ENCODE results near the gene RASA3. TPM values are rescaled to one million over a fixed set of nuclear protein-coding genes. Genes with fewer than 3 reads are reported as not detected.

Gene RASA3
- total RNA-seq, 1 donor from 2014 or later: 2.9 TPM

DNA sequence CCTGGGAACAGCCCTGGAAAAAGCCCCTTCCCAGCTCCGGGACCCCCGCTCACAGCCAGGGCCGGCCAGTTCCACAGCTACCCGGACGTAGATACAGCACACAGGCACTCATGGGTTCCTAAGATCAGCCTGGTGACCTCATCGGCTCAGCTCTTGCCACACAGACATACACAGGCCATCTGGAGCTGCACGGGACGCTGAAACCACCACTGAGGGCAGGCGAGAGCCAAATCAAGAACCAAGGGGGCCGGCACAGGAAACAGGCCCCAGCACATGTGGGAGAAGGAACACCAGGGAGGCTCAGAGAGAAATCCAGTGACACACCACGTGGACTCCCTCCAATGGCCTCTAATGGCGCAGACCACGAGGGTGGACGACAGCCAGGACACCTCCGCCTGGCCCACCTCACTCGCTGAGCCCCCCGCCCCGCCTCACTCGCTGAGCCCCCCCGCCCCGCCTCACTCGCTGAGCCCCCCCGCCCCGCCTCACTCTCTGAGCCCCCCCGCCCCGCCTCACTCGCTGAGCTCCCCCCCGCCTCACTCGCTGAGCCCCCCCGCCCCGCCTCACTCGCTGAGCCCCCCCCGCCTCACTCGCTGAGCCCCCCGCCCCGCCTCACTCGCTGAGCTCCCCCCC, 88.9 kb downstream of the RASA3 start:
- no peak for TF ChIP-seq EZH2phosphoT487 (IDR thresholded peaks at IDR 0.05)
- TF ChIP-seq, protein P1, sequence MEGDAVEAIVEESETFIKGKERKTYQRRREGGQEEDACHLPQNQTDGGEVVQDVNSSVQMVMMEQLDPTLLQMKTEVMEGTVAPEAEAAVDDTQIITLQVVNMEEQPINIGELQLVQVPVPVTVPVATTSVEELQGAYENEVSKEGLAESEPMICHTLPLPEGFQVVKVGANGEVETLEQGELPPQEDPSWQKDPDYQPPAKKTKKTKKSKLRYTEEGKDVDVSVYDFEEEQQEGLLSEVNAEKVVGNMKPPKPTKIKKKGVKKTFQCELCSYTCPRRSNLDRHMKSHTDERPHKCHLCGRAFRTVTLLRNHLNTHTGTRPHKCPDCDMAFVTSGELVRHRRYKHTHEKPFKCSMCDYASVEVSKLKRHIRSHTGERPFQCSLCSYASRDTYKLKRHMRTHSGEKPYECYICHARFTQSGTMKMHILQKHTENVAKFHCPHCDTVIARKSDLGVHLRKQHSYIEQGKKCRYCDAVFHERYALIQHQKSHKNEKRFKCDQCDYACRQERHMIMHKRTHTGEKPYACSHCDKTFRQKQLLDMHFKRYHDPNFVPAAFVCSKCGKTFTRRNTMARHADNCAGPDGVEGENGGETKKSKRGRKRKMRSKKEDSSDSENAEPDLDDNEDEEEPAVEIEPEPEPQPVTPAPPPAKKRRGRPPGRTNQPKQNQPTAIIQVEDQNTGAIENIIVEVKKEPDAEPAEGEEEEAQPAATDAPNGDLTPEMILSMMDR (IDR thresholded peaks at IDR 0.05): no peak
- TF ChIP-seq EZH2 (IDR thresholded peaks at IDR 0.05): no peak
- H3K4me1 ChIP-seq: peaks cover 21% of the 10 kb centered on the region
- peaks cover 41% of the 10 kb centered on the region for H3K36me3 Mint-ChIP-seq
- peaks cover 9% of the 10 kb centered on the region for H3K27me3 Mint-ChIP-seq (ENCODE audit: insufficient read depth, low read depth)
- no peak overlapping the region for H3K27ac ChIP-seq
- H3K27me3 ChIP-seq: no peaks in the 10 kb centered on the region
- H3F3A ChIP-seq (ENCODE audit: low read depth): peaks cover 31% of the 10 kb centered on the region
- H3K4me3 Mint-ChIP-seq: no peak overlapping the region
- H3K9ac ChIP-seq: no peak overlapping the region
- peaks cover 31% of the 10 kb centered on the region for H3K4me1 Mint-ChIP-seq
- H4K20me1 ChIP-seq (ENCODE audit: low read depth): no peaks in the 10 kb centered on the region
- H3K4me2 ChIP-seq: no peak overlapping the region
- no peaks in the 10 kb centered on the region for H3K9me3 ChIP-seq (ENCODE audit: low read depth)
- no peaks in the 10 kb centered on the region for H3K79me2 ChIP-seq (ENCODE audit: low read depth)
- peak overlapping the region; percentile 91 for H3K27ac Mint-ChIP-seq
- H2AFZ ChIP-seq (replicated peaks): no peak overlapping the region
- DNase-seq (ENCODE audit: low spot score): no peak
- peaks cover 18% of the 10 kb centered on the region for H3K9me3 Mint-ChIP-seq
- H3K4me3 ChIP-seq: no peak overlapping the region
- H3K36me3 ChIP-seq: no peaks in the 10 kb centered on the region

DNA sequence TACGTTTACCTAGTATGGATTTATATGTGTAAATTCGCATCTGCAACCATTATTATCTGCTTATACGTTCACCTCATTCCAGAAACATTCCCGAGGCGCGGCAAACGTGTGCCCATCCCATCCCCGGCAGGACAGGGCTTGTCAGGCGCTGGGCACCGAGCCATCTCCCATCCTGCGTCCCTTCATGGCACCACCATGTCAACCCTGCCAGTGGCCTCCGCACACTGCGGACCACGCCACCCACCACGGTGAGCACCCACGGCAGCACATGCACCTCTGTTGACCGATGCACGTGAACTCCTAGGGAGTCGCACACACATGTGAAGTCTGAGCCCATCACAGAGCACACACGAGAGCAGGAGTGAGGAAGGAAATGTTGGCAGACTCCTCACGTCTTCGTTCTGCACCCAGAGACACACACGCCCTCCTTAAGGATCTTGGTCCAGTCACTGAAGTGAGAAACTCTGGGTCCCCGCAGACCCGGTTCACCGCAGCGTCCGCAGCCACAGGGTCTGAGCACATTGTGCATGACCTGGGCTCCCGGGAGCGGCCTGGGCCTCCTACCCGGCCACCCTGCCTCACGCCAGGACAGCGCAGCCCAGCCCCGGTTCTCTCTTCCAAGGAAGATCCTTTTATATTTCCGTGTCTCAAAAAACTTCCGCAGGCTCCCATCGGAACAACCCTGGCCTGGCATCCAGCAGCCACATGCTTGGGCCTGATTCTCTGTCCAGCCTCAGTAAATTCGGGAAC, 90.2 kb downstream of the RASA3 start:
- H3K79me2 ChIP-seq (ENCODE audit: low read depth): no peaks in the 10 kb centered on the region
- H3K27ac Mint-ChIP-seq: no peak overlapping the region

DNA sequence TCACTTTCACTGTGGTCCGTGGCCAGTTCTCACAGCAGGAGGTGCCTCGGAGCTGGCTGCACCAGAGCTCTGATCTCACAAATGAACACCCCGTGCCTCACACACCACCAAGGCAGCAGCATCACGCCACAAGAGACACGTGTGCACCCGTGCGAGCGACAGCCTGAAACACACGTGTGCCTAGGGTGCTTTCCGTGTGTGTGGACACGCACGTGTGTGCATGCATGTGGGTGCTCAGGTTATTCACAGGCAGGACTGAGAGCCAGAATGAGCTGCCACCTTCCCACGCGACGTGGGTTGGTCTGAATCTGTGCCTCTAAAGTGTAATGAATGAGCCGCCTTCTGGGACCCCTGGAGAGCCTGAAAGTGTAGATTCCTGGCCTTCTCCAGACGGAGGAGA, 90.9 kb downstream of the RASA3 start:
- Histone ChIP-seq H3K36me3 (no peaks in the 10 kb centered on the region), H3F3A (ENCODE audit: low read depth) (peaks cover 24% of the 10 kb centered on the region), H3K4me1 (peaks cover 16% of the 10 kb centered on the region), H4K20me1 (ENCODE audit: low read depth) (no peaks in the 10 kb centered on the region), H2AFZ (replicated peaks) (no peak overlapping the region), H3K4me3 (no peak overlapping the region), H3K27me3 (no peaks in the 10 kb centered on the region), H3K79me2 (ENCODE audit: low read depth) (no peaks in the 10 kb centered on the region), H3K9me3 (ENCODE audit: low read depth) (no peaks in the 10 kb centered on the region), H3K4me2 (no peak overlapping the region), H3K9ac (no peak overlapping the region), H3K27ac (no peak overlapping the region)
- H3K36me3 Mint-ChIP-seq: peaks cover 37% of the 10 kb centered on the region
- peaks cover 7% of the 10 kb centered on the region for H3K27me3 Mint-ChIP-seq (ENCODE audit: insufficient read depth, low read depth)
- no peak overlapping the region for H3K4me3 Mint-ChIP-seq
- peaks cover 20% of the 10 kb centered on the region for H3K9me3 Mint-ChIP-seq
- TF ChIP-seq, protein P1 (IDR thresholded peaks at IDR 0.05): no peak
- H3K4me1 Mint-ChIP-seq: peaks cover 31% of the 10 kb centered on the region
- no peak for DNase-seq (ENCODE audit: low spot score)
- no peak overlapping the region for H3K27ac Mint-ChIP-seq

More for the DNA sequence above, 90.2 kb downstream of the RASA3 start:
- Histone ChIP-seq H3K4me2 (no peak overlapping the region), H3K27ac (no peak overlapping the region), H3K4me3 (no peak overlapping the region), H3K9me3 (ENCODE audit: low read depth) (no peaks in the 10 kb centered on the region), H4K20me1 (ENCODE audit: low read depth) (no peaks in the 10 kb centered on the region), H3K4me1 (peaks cover 21% of the 10 kb centered on the region), H3K9ac (no peak overlapping the region), H3K27me3 (no peaks in the 10 kb centered on the region), H3K36me3 (no peaks in the 10 kb centered on the region), H3F3A (ENCODE audit: low read depth) (peaks cover 31% of the 10 kb centered on the region), H2AFZ (replicated peaks) (no peak overlapping the region)
- Mint-ChIP-seq H3K4me3 (no peak overlapping the region), H3K36me3 (peaks cover 42% of the 10 kb centered on the region), H3K9me3 (peaks cover 20% of the 10 kb centered on the region), H3K27me3 (ENCODE audit: insufficient read depth, low read depth) (peaks cover 7% of the 10 kb centered on the region), H3K4me1 (peaks cover 31% of the 10 kb centered on the region)
- no peak for TF ChIP-seq EZH2 (IDR thresholded peaks at IDR 0.05)
- TF ChIP-seq EZH2phosphoT487 (IDR thresholded peaks at IDR 0.05): no peak
- TF ChIP-seq, protein P1 (IDR thresholded peaks at IDR 0.05): no peak
- DNase-seq (ENCODE audit: low spot score): no peak

All from neural progenitor cell (in vitro differentiated cells).